A673 (cell line): ENCODE data around the gene SFMBT2. TPM values are rescaled to one million over a fixed set of nuclear protein-coding genes. Genes with fewer than 3 reads are reported as not detected.

Source experiments
- BruUV-seq: library from RNA; stranded (reverse); fragments of 400-500 nt; replicated peaks from 2 replicates; lab custom pipeline; 2021; lab: Mats Ljungman, UMichigan
- CTCF ChIA-PET: fragments of 300-600 bp; sonication (Branson Sonifier 250); formaldehyde crosslinking; loops from one replicate; lab custom pipeline; 2022; ENCODE audit warnings: antibody characterized with exemption; lab: Charles Lee
- POLR2A ChIA-PET: fragments of 300-600 bp; sonication (Branson Sonifier 250); formaldehyde crosslinking; loops from one replicate; lab custom pipeline; 2022; ENCODE audit warnings: antibody characterized with exemption; ENCODE audit not compliant: low non-redundant PET; lab: Charles Lee
- DNase-seq: peaks from one replicate; pipeline ENCODE4 v3.0.0-alpha.2; 2015; ENCODE audit warnings: low spot score
- H3K27ac ChIP-seq: fragments of 200-600 bp; sonication (generic); 2 replicates; pipeline ENCODE4 v1.5.1; 2016; ENCODE audit warnings: mixed run types, low read depth, mild to moderate bottlenecking, mixed read lengths, antibody characterized with exemption, low read length; ENCODE audit not compliant: poor library complexity, severe bottlenecking
- H3K27me3 ChIP-seq: fragments of 200-600 bp; sonication (generic); replicated peaks from 2 replicates; pipeline ENCODE4 v1.6.1; 2017; ENCODE audit warnings: mixed run types, low read depth, mild to moderate bottlenecking, mixed read lengths, antibody characterized with exemption, low read length; ENCODE audit not compliant: insufficient read depth, poor library complexity
- H3K36me3 ChIP-seq: fragments of 200-600 bp; sonication (generic); 2 replicates; pipeline ENCODE4 v1.6.1; 2016; ENCODE audit warnings: mixed run types, mild to moderate bottlenecking, mixed read lengths, antibody characterized with exemption, low read length; ENCODE audit not compliant: insufficient read depth, poor library complexity, severe bottlenecking
- H3K4me1 ChIP-seq: fragments of 200-600 bp; sonication (generic); 2 replicates; pipeline ENCODE4 v1.6.1; 2017; ENCODE audit warnings: mixed run types, mild to moderate bottlenecking, mixed read lengths, antibody characterized with exemption, low read length; ENCODE audit not compliant: insufficient read depth, poor library complexity, severe bottlenecking
- H3K4me3 ChIP-seq: fragments of 200-600 bp; sonication (generic); 2 replicates; pipeline ENCODE4 v1.5.1; 2016; ENCODE audit warnings: low read depth, mixed run types, mild to moderate bottlenecking, mixed read lengths, low read length; ENCODE audit not compliant: poor library complexity, severe bottlenecking
- H3K9me3 ChIP-seq: fragments of 200-600 bp; sonication (generic); 2 replicates; pipeline ENCODE4 v1.6.1; 2016; ENCODE audit warnings: mixed run types, low read depth, mild to moderate bottlenecking, mixed read lengths, antibody characterized with exemption, low read length; ENCODE audit not compliant: poor library complexity, severe bottlenecking
- EZH2 ChIP-seq: fragments of 200-600 bp; sonication (generic); IDR thresholded peaks from 2 replicates; pipeline ENCODE4 v1.6.1; 2017; ENCODE audit warnings: borderline replicate concordance, low read depth, mild to moderate bottlenecking, mixed read lengths, antibody characterized with exemption, low read length; ENCODE audit not compliant: poor library complexity, severe bottlenecking
- intact Hi-C: fragments of 100-400 bp; cut with micrococcal nuclease; formaldehyde crosslinking; loops from one replicate; pipeline ENCODE4 v1.10.0; 2022; ENCODE audit not compliant: unreplicated experiment
- total RNA-seq: library from RNA; stranded (reverse); gene quantifications from 2 replicates; pipeline ENCODE4 v1.2.3, GENCODE V29; 2021
- TF ChIP-seq, protein P1 (sequence below): fragments of 300-800, 200-600 bp; sonication (generic); conservative IDR thresholded peaks from 2 replicates; pipeline ENCODE4 v1.5.1; 2017; ENCODE audit warnings: low read depth, mild to moderate bottlenecking, antibody characterized with exemption, low read length, moderate library complexity, mixed read lengths

The SFMBT2 gene
- total RNA-seq, 1 experiment from 2014 or later = 8.2 TPM

DNA sequence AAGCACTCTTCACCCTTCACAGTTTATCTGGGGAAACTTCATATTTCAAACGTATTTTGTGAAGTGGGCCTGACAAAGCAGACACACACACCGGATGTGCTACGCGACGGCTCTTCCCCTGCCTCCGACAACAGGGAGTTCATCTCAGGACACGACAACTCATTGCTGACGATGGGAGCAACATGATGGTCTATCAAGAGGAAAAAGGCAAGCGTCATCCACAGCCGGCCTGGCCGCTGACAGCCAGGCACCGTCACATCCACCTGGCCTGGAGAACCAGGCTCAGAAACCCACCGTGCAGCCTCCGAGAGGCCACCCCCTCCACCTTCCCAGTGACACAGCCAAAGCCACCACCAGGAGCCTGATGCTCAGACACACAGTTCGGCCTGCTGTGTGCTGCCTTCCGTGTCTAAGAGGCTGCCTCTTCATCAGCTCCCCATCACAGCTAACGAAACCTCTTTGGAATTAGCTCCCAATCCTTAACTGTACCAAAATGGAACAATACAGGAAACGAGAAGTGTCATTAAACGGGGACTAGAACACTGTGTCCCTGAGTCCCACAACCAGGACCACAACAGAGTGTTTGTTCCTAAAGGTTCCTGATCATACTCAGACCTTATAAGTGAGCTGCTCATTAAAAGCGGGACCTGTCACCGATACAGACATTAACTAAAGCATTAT is 76.7 kb downstream of the SFMBT2 start:
- no peak overlapping the region for H3K27ac ChIP-seq
- no peak for TF ChIP-seq EZH2
- TF ChIP-seq, protein P1, sequence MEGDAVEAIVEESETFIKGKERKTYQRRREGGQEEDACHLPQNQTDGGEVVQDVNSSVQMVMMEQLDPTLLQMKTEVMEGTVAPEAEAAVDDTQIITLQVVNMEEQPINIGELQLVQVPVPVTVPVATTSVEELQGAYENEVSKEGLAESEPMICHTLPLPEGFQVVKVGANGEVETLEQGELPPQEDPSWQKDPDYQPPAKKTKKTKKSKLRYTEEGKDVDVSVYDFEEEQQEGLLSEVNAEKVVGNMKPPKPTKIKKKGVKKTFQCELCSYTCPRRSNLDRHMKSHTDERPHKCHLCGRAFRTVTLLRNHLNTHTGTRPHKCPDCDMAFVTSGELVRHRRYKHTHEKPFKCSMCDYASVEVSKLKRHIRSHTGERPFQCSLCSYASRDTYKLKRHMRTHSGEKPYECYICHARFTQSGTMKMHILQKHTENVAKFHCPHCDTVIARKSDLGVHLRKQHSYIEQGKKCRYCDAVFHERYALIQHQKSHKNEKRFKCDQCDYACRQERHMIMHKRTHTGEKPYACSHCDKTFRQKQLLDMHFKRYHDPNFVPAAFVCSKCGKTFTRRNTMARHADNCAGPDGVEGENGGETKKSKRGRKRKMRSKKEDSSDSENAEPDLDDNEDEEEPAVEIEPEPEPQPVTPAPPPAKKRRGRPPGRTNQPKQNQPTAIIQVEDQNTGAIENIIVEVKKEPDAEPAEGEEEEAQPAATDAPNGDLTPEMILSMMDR = no peak
- H3K9me3 ChIP-seq = no peaks in the 10 kb centered on the region
- POLR2A ChIA-PET = no interaction called here
- H3K27me3 ChIP-seq = no peaks in the 10 kb centered on the region
- CTCF ChIA-PET = no interaction called here
- intact Hi-C loops = no loop called here
- BruUV-seq = no TSS peak
- H3K4me3 ChIP-seq = no peak overlapping the region
- H3K4me1 ChIP-seq = no peaks in the 10 kb centered on the region
- no peaks in the 10 kb centered on the region for H3K36me3 ChIP-seq
- no peak for DNase-seq

DNA sequence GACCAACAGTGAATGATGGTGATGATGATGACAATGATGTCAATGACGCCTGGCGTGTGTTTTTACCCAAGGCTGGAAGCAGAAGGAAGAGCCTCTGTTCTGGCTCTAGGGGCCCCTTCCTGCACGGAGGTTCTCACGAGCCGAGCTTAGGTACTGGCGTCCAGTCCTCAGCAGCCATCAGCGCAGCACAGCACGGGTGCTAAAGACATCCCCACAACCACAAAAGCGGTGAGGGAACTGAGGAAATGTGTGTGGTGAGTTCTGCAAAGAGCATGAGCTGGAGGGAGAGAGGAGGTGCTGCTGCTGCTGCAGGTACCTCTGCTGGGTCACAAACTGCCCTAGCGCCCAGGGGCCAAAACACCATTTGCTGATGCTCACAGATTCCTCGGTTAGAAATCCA is 81.6 kb downstream of the SFMBT2 start:
- Histone ChIP-seq H3K36me3 (no peaks in the 10 kb centered on the region), H3K27me3 (no peaks in the 10 kb centered on the region), H3K4me3 (no peak overlapping the region), H3K27ac (no peak overlapping the region), H3K4me1 (no peaks in the 10 kb centered on the region), H3K9me3 (peaks cover 6% of the 10 kb centered on the region)
- BruUV-seq = no TSS peak
- TF ChIP-seq EZH2 = no peak
- TF ChIP-seq, protein P1 = no peak
- DNase-seq = no peak
- intact Hi-C loops = no loop called here
- ChIA-PET CTCF (no interaction called here), POLR2A (no interaction called here)

DNA sequence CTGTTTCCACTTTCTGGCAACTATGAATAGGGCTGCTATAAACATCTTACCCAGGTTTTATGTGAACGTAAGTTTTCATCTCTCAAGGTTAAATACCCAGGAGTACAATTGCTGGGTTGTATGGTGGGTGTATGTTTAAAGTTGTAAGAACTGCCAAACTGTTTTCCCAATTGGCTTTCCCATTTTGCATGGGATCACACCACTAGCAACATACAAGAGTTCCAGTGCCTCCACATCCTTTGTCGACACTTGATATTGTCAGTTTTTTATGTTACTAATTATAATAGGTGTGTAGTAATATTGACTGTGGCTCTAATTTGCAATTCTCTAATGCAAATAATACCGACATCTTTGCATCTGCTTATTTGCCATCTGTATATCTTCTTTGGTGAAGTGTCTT is 82.9 kb downstream of the SFMBT2 start:
- H3K27ac ChIP-seq = no peak overlapping the region
- no peak for TF ChIP-seq EZH2
- TF ChIP-seq, protein P1 = no peak
- no TSS peak for BruUV-seq

More for the DNA sequence above, 82.9 kb downstream of the SFMBT2 start:
- H3K4me3 ChIP-seq = no peak overlapping the region
- CTCF ChIA-PET = no interaction called here
- POLR2A ChIA-PET = no interaction called here
- peaks cover 6% of the 10 kb centered on the region for H3K9me3 ChIP-seq
- intact Hi-C loops = no loop called here
- H3K4me1 ChIP-seq = no peaks in the 10 kb centered on the region
- no peak for DNase-seq
- no peaks in the 10 kb centered on the region for H3K27me3 ChIP-seq
- no peaks in the 10 kb centered on the region for H3K36me3 ChIP-seq
